Measurements from ENCODE around the gene NACC2.

The NACC2 gene

DNA sequence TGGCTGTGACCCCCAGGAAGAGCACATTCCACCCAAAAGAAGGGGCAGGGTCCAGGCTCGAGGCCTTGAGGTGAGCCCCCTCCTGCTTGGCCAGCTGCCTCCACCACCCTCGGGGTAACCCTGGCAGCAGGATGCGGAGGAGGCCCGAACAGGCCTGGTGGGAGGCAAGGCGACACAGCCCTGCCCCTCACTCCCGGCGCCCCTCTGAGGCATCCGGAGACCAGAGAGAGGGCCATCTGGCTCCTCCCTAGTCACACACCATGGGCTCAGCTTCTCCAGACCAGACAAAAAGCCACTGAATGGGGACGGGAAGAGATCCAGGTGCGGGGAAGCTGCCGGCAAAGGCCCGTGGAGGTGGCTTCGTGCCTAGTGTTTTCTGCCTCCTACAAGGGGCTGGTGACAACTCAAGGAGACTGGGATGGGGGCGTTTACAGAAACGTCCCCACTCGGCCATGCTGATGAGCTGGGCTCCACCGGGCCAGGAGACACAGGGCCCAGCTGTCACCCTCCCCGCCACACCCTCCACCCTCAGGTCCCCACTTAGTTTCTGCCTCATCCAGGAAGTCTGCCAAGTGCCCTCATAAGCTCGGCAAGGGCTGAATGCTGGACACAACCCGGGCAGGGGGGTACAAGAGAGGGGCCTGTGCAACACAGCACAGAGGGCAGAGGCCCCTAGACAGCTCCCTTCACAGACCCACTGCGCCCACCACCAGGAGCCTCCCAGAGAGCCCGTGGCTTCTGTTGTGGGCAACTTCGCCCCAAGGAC lies 41.9 kb downstream of the NACC2 start:
- ChIA-PET CTCF (interaction anchor here (0.6 to 1.2 kb wide), 3 partner anchors 11 to 70 kb away, joined by 3 to 6 read pairs (median 4); no protein-coding TSS in a partner anchor), POLR2A (interaction anchor here (1.2 to 2.0 kb wide), 4 partner anchors 11 to 65 kb away, joined by 4 to 14 read pairs (median 6); no protein-coding TSS in a partner anchor)
- TF ChIP-seq PRDM1 (tag by site-specific recombination; IDR thresholded peaks at IDR 0.05) (no peak), KLF1 (tag by site-specific recombination; IDR thresholded peaks at IDR 0.05) (peak; percentile 36), ZNF174 (tag by site-specific recombination; IDR thresholded peaks at IDR 0.05) (no peak), ZNF776 (tag by site-specific recombination; IDR thresholded peaks at IDR 0.05; ENCODE audit: borderline replicate concordance) (no peak), ZBTB8A (tag by site-specific recombination; IDR thresholded peaks at IDR 0.05) (0 out of 2 replicates have a peak, but pooled peaks have one; percentile 12), EGR2 (tag by site-specific recombination; IDR thresholded peaks at IDR 0.05; ENCODE audit: low read depth) (peak; percentile 61), ZFP69B (tag by site-specific recombination; IDR thresholded peaks at IDR 0.05) (no peak), ZNF23 (tag by site-specific recombination; IDR thresholded peaks at IDR 0.05; ENCODE audit: borderline replicate concordance) (no peak), SP7 (tag by site-specific recombination; IDR thresholded peaks at IDR 0.05) (no peak), ZNF558 (tag by site-specific recombination; IDR thresholded peaks at IDR 0.05) (no peak), ZNF549 (tag by site-specific recombination; IDR thresholded peaks at IDR 0.05) (no peak), ZFHX2 (tag by site-specific recombination; conservative IDR thresholded peaks at IDR 0.05) (peak; percentile 62), ZBTB20 (tag by site-specific recombination; IDR thresholded peaks at IDR 0.05) (peak; percentile 64), ZNF785 (tag by site-specific recombination; IDR thresholded peaks at IDR 0.05) (no peak), ZIC2 (tag by site-specific recombination; IDR thresholded peaks at IDR 0.05) (peak; percentile 31), ZNF600 (tag by site-specific recombination; IDR thresholded peaks at IDR 0.05) (0 out of 2 replicates have a peak, but pooled peaks have one; percentile 48), GLIS2 (tag by site-specific recombination; IDR thresholded peaks at IDR 0.05) (no peak; the same call in 1 of the 2 replicates), ZNF214 (tag by site-specific recombination; IDR thresholded peaks at IDR 0.05; ENCODE audit: borderline replicate concordance) (no peak), ZNF324 (tag by site-specific recombination; IDR thresholded peaks at IDR 0.05) (no peak)
- TF ChIP-seq, protein P1, sequence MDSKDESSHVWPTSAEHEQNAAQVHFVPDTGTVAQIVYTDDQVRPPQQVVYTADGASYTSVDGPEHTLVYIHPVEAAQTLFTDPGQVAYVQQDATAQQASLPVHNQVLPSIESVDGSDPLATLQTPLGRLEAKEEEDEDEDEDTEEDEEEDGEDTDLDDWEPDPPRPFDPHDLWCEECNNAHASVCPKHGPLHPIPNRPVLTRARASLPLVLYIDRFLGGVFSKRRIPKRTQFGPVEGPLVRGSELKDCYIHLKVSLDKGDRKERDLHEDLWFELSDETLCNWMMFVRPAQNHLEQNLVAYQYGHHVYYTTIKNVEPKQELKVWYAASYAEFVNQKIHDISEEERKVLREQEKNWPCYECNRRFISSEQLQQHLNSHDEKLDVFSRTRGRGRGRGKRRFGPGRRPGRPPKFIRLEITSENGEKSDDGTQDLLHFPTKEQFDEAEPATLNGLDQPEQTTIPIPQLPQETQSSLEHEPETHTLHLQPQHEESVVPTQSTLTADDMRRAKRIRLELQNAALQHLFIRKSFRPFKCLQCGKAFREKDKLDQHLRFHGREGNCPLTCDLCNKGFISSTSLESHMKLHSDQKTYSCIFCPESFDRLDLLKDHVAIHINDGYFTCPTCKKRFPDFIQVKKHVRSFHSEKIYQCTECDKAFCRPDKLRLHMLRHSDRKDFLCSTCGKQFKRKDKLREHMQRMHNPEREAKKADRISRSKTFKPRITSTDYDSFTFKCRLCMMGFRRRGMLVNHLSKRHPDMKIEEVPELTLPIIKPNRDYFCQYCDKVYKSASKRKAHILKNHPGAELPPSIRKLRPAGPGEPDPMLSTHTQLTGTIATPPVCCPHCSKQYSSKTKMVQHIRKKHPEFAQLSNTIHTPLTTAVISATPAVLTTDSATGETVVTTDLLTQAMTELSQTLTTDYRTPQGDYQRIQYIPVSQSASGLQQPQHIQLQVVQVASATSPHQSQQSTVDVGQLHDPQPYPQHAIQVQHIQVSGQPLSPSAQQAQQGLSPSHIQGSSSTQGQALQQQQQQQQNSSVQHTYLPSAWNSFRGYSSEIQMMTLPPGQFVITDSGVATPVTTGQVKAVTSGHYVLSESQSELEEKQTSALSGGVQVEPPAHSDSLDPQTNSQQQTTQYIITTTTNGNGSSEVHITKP (tag by site-specific recombination; IDR thresholded peaks at IDR 0.05), result peak; percentile 32; the same call in 1 of the 2 replicates
- TF ChIP-seq, protein P2, sequence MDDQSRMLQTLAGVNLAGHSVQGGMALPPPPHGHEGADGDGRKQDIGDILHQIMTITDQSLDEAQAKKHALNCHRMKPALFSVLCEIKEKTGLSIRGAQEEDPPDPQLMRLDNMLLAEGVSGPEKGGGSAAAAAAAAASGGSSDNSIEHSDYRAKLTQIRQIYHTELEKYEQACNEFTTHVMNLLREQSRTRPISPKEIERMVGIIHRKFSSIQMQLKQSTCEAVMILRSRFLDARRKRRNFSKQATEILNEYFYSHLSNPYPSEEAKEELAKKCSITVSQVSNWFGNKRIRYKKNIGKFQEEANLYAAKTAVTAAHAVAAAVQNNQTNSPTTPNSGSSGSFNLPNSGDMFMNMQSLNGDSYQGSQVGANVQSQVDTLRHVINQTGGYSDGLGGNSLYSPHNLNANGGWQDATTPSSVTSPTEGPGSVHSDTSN (CRISPR knock-in tag; IDR thresholded peaks at IDR 0.05), result 0 out of 2 replicates have a peak, but pooled peaks have one; percentile 47
- TF ChIP-seq, protein P3, sequence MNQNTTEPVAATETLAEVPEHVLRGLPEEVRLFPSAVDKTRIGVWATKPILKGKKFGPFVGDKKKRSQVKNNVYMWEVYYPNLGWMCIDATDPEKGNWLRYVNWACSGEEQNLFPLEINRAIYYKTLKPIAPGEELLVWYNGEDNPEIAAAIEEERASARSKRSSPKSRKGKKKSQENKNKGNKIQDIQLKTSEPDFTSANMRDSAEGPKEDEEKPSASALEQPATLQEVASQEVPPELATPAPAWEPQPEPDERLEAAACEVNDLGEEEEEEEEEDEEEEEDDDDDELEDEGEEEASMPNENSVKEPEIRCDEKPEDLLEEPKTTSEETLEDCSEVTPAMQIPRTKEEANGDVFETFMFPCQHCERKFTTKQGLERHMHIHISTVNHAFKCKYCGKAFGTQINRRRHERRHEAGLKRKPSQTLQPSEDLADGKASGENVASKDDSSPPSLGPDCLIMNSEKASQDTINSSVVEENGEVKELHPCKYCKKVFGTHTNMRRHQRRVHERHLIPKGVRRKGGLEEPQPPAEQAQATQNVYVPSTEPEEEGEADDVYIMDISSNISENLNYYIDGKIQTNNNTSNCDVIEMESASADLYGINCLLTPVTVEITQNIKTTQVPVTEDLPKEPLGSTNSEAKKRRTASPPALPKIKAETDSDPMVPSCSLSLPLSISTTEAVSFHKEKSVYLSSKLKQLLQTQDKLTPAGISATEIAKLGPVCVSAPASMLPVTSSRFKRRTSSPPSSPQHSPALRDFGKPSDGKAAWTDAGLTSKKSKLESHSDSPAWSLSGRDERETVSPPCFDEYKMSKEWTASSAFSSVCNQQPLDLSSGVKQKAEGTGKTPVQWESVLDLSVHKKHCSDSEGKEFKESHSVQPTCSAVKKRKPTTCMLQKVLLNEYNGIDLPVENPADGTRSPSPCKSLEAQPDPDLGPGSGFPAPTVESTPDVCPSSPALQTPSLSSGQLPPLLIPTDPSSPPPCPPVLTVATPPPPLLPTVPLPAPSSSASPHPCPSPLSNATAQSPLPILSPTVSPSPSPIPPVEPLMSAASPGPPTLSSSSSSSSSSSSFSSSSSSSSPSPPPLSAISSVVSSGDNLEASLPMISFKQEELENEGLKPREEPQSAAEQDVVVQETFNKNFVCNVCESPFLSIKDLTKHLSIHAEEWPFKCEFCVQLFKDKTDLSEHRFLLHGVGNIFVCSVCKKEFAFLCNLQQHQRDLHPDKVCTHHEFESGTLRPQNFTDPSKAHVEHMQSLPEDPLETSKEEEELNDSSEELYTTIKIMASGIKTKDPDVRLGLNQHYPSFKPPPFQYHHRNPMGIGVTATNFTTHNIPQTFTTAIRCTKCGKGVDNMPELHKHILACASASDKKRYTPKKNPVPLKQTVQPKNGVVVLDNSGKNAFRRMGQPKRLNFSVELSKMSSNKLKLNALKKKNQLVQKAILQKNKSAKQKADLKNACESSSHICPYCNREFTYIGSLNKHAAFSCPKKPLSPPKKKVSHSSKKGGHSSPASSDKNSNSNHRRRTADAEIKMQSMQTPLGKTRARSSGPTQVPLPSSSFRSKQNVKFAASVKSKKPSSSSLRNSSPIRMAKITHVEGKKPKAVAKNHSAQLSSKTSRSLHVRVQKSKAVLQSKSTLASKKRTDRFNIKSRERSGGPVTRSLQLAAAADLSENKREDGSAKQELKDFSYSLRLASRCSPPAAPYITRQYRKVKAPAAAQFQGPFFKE (tag by site-specific recombination; IDR thresholded peaks at IDR 0.05; ENCODE audit: borderline replicate concordance), result no peak
- TF ChIP-seq, protein P4, sequence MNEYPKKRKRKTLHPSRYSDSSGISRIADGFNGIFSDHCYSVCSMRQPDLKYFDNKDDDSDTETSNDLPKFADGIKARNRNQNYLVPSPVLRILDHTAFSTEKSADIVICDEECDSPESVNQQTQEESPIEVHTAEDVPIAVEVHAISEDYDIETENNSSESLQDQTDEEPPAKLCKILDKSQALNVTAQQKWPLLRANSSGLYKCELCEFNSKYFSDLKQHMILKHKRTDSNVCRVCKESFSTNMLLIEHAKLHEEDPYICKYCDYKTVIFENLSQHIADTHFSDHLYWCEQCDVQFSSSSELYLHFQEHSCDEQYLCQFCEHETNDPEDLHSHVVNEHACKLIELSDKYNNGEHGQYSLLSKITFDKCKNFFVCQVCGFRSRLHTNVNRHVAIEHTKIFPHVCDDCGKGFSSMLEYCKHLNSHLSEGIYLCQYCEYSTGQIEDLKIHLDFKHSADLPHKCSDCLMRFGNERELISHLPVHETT (tag by site-specific recombination; IDR thresholded peaks at IDR 0.05), result no peak
- Histone ChIP-seq H3K4me3 (ENCODE audit: low read depth, low read length) (no peak overlapping the region), H3K9me3 (ENCODE audit: control insufficient read depth, insufficient read depth, low read depth, low read length) (no peaks in the 10 kb centered on the region), H3K27ac (ENCODE audit: extremely low read depth, low read depth, low read length) (peak overlapping the region; percentile 98), H3K4me1 (ENCODE audit: control insufficient read depth, insufficient read depth, low read length) (peaks cover 8% of the 10 kb centered on the region), H3K36me3 (ENCODE audit: control insufficient read depth in 2 of 2, insufficient read depth in 1 of 2, low read length in 2 of 2) (peaks cover 0 to 21% of the 10 kb centered on the region in 2 experiments; a peak in 1 of 3 replicates)

Measured in HEK293 (cell line).